GM21381 (cell line): ENCODE results near the gene ACTG1.

Source experiments
- ATAC-seq: cut with Tn5 transposase; IDR thresholded peaks from one replicate; pipeline ENCODE4 v1.9.1; 2021; ENCODE audit warnings: mild to moderate bottlenecking, moderate library complexity; ENCODE audit not compliant: unreplicated experiment

Gene ACTG1

GRCh38 chr17:81518113-81518784, 5.7 kb upstream of the ACTG1 start:
- no peak for ATAC-seq

GRCh38 chr17:81517339-81518112, 4.9 kb upstream of the ACTG1 start:
- ATAC-seq, result peak; percentile 21

GRCh38 chr17:81517009-81517338, 4.4 kb upstream of the ACTG1 start:
- no peak for ATAC-seq

- no peak for ATAC-seq
These were observed 3.8 kb upstream of the ACTG1 start for GRCh38 chr17:81516439-81516838.

GRCh38 chr17:81515530-81516041, 3.0 kb upstream of the ACTG1 start:
- ATAC-seq, result no peak

GRCh38 chr17:81514739-81515529, 2.3 kb upstream of the ACTG1 start:
- ATAC-seq, result peak; percentile 21

GRCh38 chr17:81514489-81514738, 1.8 kb upstream of the ACTG1 start:
- ATAC-seq, result no peak

GRCh38 chr17:81513753-81514488, 1.3 kb upstream of the ACTG1 start:
- ATAC-seq, result no peak

GRCh38 chr17:81513372-81513752, 763 bp upstream of the ACTG1 start:
- ATAC-seq, result peak; percentile 1

- peak; percentile 4 for ATAC-seq
These were observed 616 bp downstream of the ACTG1 start for GRCh38 chr17:81511804-81512561.

GRCh38 chr17:81511554-81511803, 1.1 kb downstream of the ACTG1 start:
- no peak for ATAC-seq

GRCh38 chr17:81510785-81511553, 1.6 kb downstream of the ACTG1 start:
- ATAC-seq, result no peak

- no peak for ATAC-seq
These were observed 2.4 kb downstream of the ACTG1 start for GRCh38 chr17:81509972-81510784.

- ATAC-seq, result no peak
These were observed 3.2 kb downstream of the ACTG1 start for GRCh38 chr17:81509207-81509971.

GRCh38 chr17:81508639-81509206, 3.9 kb downstream of the ACTG1 start:
- no peak for ATAC-seq

GRCh38 chr17:81503619-81504018, 9.0 kb downstream of the ACTG1 start:
- no peak for ATAC-seq

GRCh38 chr17:81502471-81503017, 10.1 kb downstream of the ACTG1 start:
- ATAC-seq, result no peak

- no peak for ATAC-seq
These were observed 12.6 kb downstream of the ACTG1 start for GRCh38 chr17:81500047-81500446.
